ENCODE data around the gene PPP1CA. TPM values are rescaled to one million over a fixed set of nuclear protein-coding genes. Genes with fewer than 3 reads are reported as not detected.

The PPP1CA gene
- total and polyA plus RNA-seq, 2 donors (not counting 1 experiment from before 2014, with no cell fraction given) = 218 to 251 TPM

DNA sequence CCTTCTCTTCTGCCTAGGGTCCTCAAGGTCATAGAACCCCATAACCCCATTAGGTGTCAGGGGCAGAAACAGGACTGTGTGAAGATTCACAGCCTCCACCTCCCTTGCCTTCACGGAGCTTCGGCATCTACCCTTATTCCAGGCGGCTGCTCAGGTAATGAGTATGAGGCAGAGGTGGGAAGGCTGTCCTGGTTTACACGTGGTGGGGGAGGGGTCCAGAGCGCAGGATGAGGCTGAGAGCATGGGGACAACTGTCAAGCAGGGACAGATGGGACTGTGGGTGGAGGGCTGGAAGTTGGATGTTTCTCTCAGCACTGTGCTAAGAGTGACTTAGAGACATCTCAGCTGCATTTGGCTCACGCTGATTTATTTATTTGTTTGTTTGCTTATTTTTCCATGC, 14.1 kb downstream of the PPP1CA start:
- H3K9me3 Mint-ChIP-seq (ENCODE audit: insufficient read depth) = no peaks in the 10 kb centered on the region
- WGBS (ENCODE audit: insufficient coverage) = no CpG with 5 or more reads among the region's 6 CpGs
- no peak overlapping the region for H3K27ac Mint-ChIP-seq

GRCh38 chr11:67387069-67387468, 14.6 kb downstream of the PPP1CA start:
- H3K4me1 Mint-ChIP-seq = peaks cover 25% of the 10 kb centered on the region

More for the DNA sequence above, 14.1 kb downstream of the PPP1CA start:
- peaks cover 19% of the 10 kb centered on the region for H4K20me1 ChIP-seq (ENCODE audit: control insufficient read depth, insufficient read depth, low read length, poor library complexity, severe bottlenecking)
- H3K4me1 Mint-ChIP-seq = peaks cover 24% of the 10 kb centered on the region
- H3K79me2 ChIP-seq (ENCODE audit: control insufficient read depth, insufficient read depth, low read length) = peaks cover 35% of the 10 kb centered on the region
- H2AFZ ChIP-seq (ENCODE audit: insufficient read depth, low read depth, low read length, poor library complexity, severe bottlenecking) = no peak overlapping the region
- no peaks in the 10 kb centered on the region for H3K27me3 Mint-ChIP-seq
- TF ChIP-seq, protein P1, sequence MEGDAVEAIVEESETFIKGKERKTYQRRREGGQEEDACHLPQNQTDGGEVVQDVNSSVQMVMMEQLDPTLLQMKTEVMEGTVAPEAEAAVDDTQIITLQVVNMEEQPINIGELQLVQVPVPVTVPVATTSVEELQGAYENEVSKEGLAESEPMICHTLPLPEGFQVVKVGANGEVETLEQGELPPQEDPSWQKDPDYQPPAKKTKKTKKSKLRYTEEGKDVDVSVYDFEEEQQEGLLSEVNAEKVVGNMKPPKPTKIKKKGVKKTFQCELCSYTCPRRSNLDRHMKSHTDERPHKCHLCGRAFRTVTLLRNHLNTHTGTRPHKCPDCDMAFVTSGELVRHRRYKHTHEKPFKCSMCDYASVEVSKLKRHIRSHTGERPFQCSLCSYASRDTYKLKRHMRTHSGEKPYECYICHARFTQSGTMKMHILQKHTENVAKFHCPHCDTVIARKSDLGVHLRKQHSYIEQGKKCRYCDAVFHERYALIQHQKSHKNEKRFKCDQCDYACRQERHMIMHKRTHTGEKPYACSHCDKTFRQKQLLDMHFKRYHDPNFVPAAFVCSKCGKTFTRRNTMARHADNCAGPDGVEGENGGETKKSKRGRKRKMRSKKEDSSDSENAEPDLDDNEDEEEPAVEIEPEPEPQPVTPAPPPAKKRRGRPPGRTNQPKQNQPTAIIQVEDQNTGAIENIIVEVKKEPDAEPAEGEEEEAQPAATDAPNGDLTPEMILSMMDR (IDR thresholded peaks at IDR 0.05) = no peak
- TF ChIP-seq EZH2 (IDR thresholded peaks at IDR 0.05; ENCODE audit: borderline replicate concordance, insufficient read depth, low read depth, low read length, poor library complexity, severe bottlenecking) = no peak
- H3K27ac ChIP-seq (ENCODE audit: low read length in 2 of 2) = no peak overlapping the region
- intact Hi-C loops (cut with micrococcal nuclease) = no loop called here
- DNase-seq = no peak
- H3K27me3 ChIP-seq (replicated peaks in 1 of 4; ENCODE audit: control extremely low read depth in 1 of 4, control insufficient read depth in 3 of 4, insufficient read depth in 4 of 4, low read length in 3 of 4) = no peaks in the 10 kb centered on the region
- H3K9me3 ChIP-seq (ENCODE audit: control extremely low read depth in 1 of 3, control insufficient read depth in 2 of 3, insufficient read depth in 1 of 3, low read length in 2 of 3) = no peaks in the 10 kb centered on the region
- no peak overlapping the region for H3K4me3 Mint-ChIP-seq
- POLR2A ChIA-PET = interaction anchor here (1.5 kb wide), 1 partner anchor 34 kb away, joined by 5 read pairs; the partner anchor contains the start of gene POLD4
- H3K4me3 ChIP-seq (ENCODE audit: control extremely low read depth in 1 of 5, extremely low read depth in 1 of 5, insufficient read depth in 1 of 5, low read depth in 2 of 5, low read length in 4 of 5) = no peak overlapping the region
- H3K9ac ChIP-seq (ENCODE audit: low read length) = no peak overlapping the region
- H3K4me1 ChIP-seq (ENCODE audit: control insufficient read depth in 2 of 2, insufficient read depth in 2 of 2, low read length in 2 of 2) = peaks cover 8 to 28% of the 10 kb centered on the region in 2 donors
- CTCF ChIA-PET = interaction anchor here (0.5 to 42.2 kb wide), 10 partner anchors 9 to 313 kb away, joined by 3 to 2379 read pairs (median 3); partner anchors contain the start of genes CLCF1, GRK2, POLD4 and PPP1CA
- ATAC-seq (ENCODE audit: low read depth) = no peak
- H3K4me2 ChIP-seq (replicated peaks; ENCODE audit: low read depth, low read length, poor library complexity, severe bottlenecking) = no peak overlapping the region
- no peaks in the 10 kb centered on the region for H3K36me3 ChIP-seq (replicated peaks in 1 of 2; ENCODE audit: control extremely low read depth in 1 of 2, control insufficient read depth in 1 of 2, extremely low read depth in 1 of 2, insufficient read depth in 2 of 2, low read length in 1 of 2)

More at GRCh38 chr11:67387069-67387468, 14.6 kb downstream of the PPP1CA start:
- 30% methylated on average over 2 of the region's 9 CpGs for WGBS (ENCODE audit: insufficient coverage)
- CTCF ChIA-PET = interaction anchor here (0.9 to 42.2 kb wide), 11 partner anchors 8 to 306 kb away, joined by 3 to 2379 read pairs (median 3); partner anchors contain the start of genes CLCF1, GRK2, POLD4 and PPP1CA
- no peak overlapping the region for H3K27ac Mint-ChIP-seq
- Histone ChIP-seq H3K4me1 (ENCODE audit: control insufficient read depth in 2 of 2, insufficient read depth in 2 of 2, low read length in 2 of 2) (peaks cover 10 to 29% of the 10 kb centered on the region in 2 donors), H3K9ac (ENCODE audit: low read length) (no peak overlapping the region), H3K79me2 (ENCODE audit: control insufficient read depth, insufficient read depth, low read length) (peaks cover 35% of the 10 kb centered on the region), H4K20me1 (ENCODE audit: control insufficient read depth, insufficient read depth, low read length, poor library complexity, severe bottlenecking) (peaks cover 15% of the 10 kb centered on the region), H3K9me3 (ENCODE audit: control extremely low read depth in 1 of 3, control insufficient read depth in 2 of 3, insufficient read depth in 1 of 3, low read length in 2 of 3) (no peaks in the 10 kb centered on the region), H2AFZ (ENCODE audit: insufficient read depth, low read depth, low read length, poor library complexity, severe bottlenecking) (no peak overlapping the region), H3K36me3 (replicated peaks in 1 of 2; ENCODE audit: control extremely low read depth in 1 of 2, control insufficient read depth in 1 of 2, extremely low read depth in 1 of 2, insufficient read depth in 2 of 2, low read length in 1 of 2) (no peaks in the 10 kb centered on the region), H3K27ac (ENCODE audit: low read length in 2 of 2) (no peak overlapping the region), H3K4me2 (replicated peaks; ENCODE audit: low read depth, low read length, poor library complexity, severe bottlenecking) (no peak overlapping the region), H3K4me3 (ENCODE audit: control extremely low read depth in 1 of 5, extremely low read depth in 1 of 5, insufficient read depth in 1 of 5, low read depth in 2 of 5, low read length in 4 of 5) (no peak overlapping the region), H3K27me3 (replicated peaks in 1 of 4; ENCODE audit: control extremely low read depth in 1 of 4, control insufficient read depth in 3 of 4, insufficient read depth in 4 of 4, low read length in 3 of 4) (no peaks in the 10 kb centered on the region)
- POLR2A ChIA-PET = interaction anchor here (0.7 to 1.5 kb wide), 4 partner anchors 11 to 928 kb away, joined by 4 to 8 read pairs (median 4); partner anchors contain the start of gene POLD4
- no peaks in the 10 kb centered on the region for H3K27me3 Mint-ChIP-seq
- TF ChIP-seq EZH2 (IDR thresholded peaks at IDR 0.05; ENCODE audit: borderline replicate concordance, insufficient read depth, low read depth, low read length, poor library complexity, severe bottlenecking) = no peak
- TF ChIP-seq, protein P1 (IDR thresholded peaks at IDR 0.05) = no peak
- no peak overlapping the region for H3K4me3 Mint-ChIP-seq
- DNase-seq (no peak), ATAC-seq (ENCODE audit: low read depth) (no peak)
- no peaks in the 10 kb centered on the region for H3K9me3 Mint-ChIP-seq (ENCODE audit: insufficient read depth)
- intact Hi-C loops (cut with micrococcal nuclease) = no loop called here

All from B cell (primary cell).